Cardiac muscle cell (in vitro differentiated cells and primary cell): ENCODE results near the gene ZNF839. TPM values are rescaled to one million over a fixed set of nuclear protein-coding genes. Genes with fewer than 3 reads are reported as not detected.
A peak's percentile ranks its signal among the peaks of the same experiment; 100 is the strongest.

ENCODE experiments used
- DNase-seq, 2 donors: peaks; one replicate each; pipeline versions ENCODE4 v3.0.0 to v3.0.0-alpha.2; 2010 to 2017; ENCODE audit warnings: low read depth in 1 of 2, low spot score in 1 of 2
- H3K27ac ChIP-seq: fragments of 200-600 bp; sonication (generic); 2 replicates; pipeline ENCODE4 v1.5.1; 2016
- H3K27me3 ChIP-seq: fragments of 200-600 bp; sonication (generic); 2 replicates; pipeline ENCODE4 v1.6.0; 2016; ENCODE audit warnings: control low read depth
- H3K36me3 ChIP-seq: fragments of 200-600 bp; sonication (generic); 2 replicates; pipeline ENCODE4 v1.5.1; 2016; ENCODE audit warnings: control low read depth
- H3K4me1 ChIP-seq: fragments of 200-600 bp; sonication (generic); 2 replicates; pipeline ENCODE4 v1.8.1; 2017; ENCODE audit warnings: low read depth, mild to moderate bottlenecking, mixed run types
- H3K4me3 ChIP-seq: fragments of 200-600 bp; sonication (generic); 2 replicates; pipeline ENCODE4 v1.5.1; 2016; ENCODE audit warnings: mild to moderate bottlenecking
- H3K9me3 ChIP-seq: fragments of 200-600 bp; sonication (generic); 2 replicates; pipeline ENCODE4 v1.5.1; 2017; ENCODE audit warnings: low read depth, mild to moderate bottlenecking, control low read depth
- CTCF ChIP-seq: IDR thresholded peaks from 2 replicates; pipeline ENCODE4 v1.5.1; 2012; ENCODE audit warnings: low read depth, mild to moderate bottlenecking, low read length
- polyA plus RNA-seq: library from polyadenylated mRNA; unstranded; fragments of >200 nt; fragmentation: Nextera tagmentation; extraction: Ambion mirVana; gene quantifications from 2 replicates; pipeline ENCODE4 v1.2.1, GENCODE V29; 2016
- total RNA-seq: library from RNA; depleted of rRNA; stranded (reverse); fragments of >200 nt; gene quantifications from 2 replicates; pipeline ENCODE4 v1.2.3, GENCODE V29; 2016

ZNF839 gene
- total and polyA plus RNA-seq, 2 experiments from 2014 or later = 16.1 to 16.9 TPM

GRCh38 chr14:102279282-102279681, 40.3 kb upstream of the ZNF839 start:
- H3K27ac ChIP-seq = no peak overlapping the region
- H3K9me3 ChIP-seq = no peaks in the 10 kb centered on the region
- peaks cover 14% of the 10 kb centered on the region for H3K4me1 ChIP-seq
- DNase-seq = no peak
- no peak overlapping the region for H3K4me3 ChIP-seq
- H3K27me3 ChIP-seq = no peaks in the 10 kb centered on the region
- H3K36me3 ChIP-seq = no peaks in the 10 kb centered on the region
- TF ChIP-seq CTCF = no peak

GRCh38 chr14:102279688-102280348, 39.7 kb upstream of the ZNF839 start:
- Histone ChIP-seq H3K9me3 (no peaks in the 10 kb centered on the region), H3K36me3 (no peaks in the 10 kb centered on the region), H3K27me3 (no peaks in the 10 kb centered on the region), H3K27ac (no peak overlapping the region), H3K4me1 (peaks cover 14% of the 10 kb centered on the region), H3K4me3 (no peak overlapping the region)
- no peak for TF ChIP-seq CTCF
- DNase-seq = peak in 1 of 2 donors; percentile 97

- Histone ChIP-seq H3K9me3 (no peaks in the 10 kb centered on the region), H3K36me3 (no peaks in the 10 kb centered on the region), H3K4me3 (no peak overlapping the region), H3K4me1 (peaks cover 14% of the 10 kb centered on the region), H3K27ac (no peak overlapping the region), H3K27me3 (no peaks in the 10 kb centered on the region)
- DNase-seq = peak in 1 of 2 donors; percentile 97
- no peak for TF ChIP-seq CTCF
These were observed 39.1 kb upstream of the ZNF839 start for GRCh38 chr14:102280376-102280962.

GRCh38 chr14:102282751-102283465, 36.6 kb upstream of the ZNF839 start:
- no peak for TF ChIP-seq CTCF
- Histone ChIP-seq H3K4me1 (peaks cover 9% of the 10 kb centered on the region), H3K4me3 (no peak overlapping the region), H3K27me3 (no peaks in the 10 kb centered on the region), H3K36me3 (no peaks in the 10 kb centered on the region), H3K9me3 (no peaks in the 10 kb centered on the region), H3K27ac (no peak overlapping the region)
- DNase-seq = no peak

- TF ChIP-seq CTCF = no peak
- peaks cover 2% of the 10 kb centered on the region for H3K4me1 ChIP-seq
- H3K27me3 ChIP-seq = no peaks in the 10 kb centered on the region
- no peak overlapping the region for H3K4me3 ChIP-seq
- H3K9me3 ChIP-seq = no peaks in the 10 kb centered on the region
- no peak for DNase-seq
- no peaks in the 10 kb centered on the region for H3K36me3 ChIP-seq
- H3K27ac ChIP-seq = no peak overlapping the region
These were observed 35.9 kb upstream of the ZNF839 start for GRCh38 chr14:102283631-102284129.
